Hematopoietic multipotent progenitor cell treated with erythropoietin and hydrocortisone succinate and interleukin-3 and kit ligand, for 4 days (in vitro differentiated cells): ENCODE measurements around the gene EHBP1L1.

Source experiments
- DNase-seq: peaks from one replicate; pipeline ENCODE4 v3.0.0-alpha.2; 2015

The EHBP1L1 gene

DNA sequence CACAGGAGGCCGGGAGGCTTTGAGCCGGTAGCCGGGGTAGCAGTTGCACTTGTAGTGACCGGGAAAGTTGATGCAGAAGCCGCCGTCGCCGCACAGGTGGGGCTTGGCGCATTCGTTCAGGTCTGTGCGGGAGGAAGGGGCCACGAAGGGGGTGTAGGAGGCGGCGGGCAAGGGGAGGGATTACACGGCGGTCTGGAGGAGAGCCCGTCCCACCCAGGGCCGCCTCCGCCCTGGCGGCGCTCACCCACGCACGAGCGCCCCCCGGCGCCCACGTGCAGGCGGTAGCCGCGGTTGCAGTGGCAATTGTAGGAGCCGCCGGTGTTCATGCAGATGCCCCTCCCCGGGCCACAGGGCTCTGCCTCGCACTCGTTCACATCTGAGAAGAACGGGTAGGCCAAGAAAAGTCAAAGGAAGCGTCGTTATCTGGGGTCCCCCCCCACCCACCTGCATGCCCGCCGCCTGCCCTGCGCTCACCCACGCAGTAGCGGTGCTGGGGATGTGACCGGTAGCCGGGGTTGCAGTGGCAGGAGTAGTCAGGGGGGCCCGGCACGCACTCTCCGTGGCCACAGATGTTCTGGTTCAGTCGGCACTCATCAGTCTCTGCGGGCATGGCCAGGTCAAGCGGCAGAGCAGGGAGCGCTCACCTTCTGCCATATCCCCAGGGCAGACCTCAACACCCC lies 28.3 kb upstream of the EHBP1L1 start:
- DNase-seq = no peak

DNA sequence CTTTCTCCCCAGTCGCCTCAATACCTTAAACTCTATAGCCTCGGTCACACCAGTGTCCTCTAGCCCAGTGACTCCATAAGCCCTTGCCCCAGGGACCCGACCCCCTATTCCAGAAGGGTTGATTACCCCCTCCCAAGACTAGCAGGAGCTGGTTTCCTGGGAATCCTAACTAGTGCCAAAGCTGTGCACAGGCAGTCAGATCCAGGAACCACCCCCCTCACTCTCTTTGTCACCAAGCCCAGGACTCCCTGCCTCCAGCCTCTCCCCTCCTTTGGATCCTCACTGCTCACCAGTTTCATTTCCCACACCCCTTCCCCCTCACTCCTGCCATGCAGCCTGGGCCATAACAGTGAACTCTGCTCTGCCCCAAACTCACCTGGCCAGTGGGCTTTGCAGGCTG lies 27.5 kb upstream of the EHBP1L1 start:
- DNase-seq = no peak

- DNase-seq = no peak
Observed at GRCh38 chr11:65549096-65549495, 26.8 kb upstream of the EHBP1L1 start.

DNA sequence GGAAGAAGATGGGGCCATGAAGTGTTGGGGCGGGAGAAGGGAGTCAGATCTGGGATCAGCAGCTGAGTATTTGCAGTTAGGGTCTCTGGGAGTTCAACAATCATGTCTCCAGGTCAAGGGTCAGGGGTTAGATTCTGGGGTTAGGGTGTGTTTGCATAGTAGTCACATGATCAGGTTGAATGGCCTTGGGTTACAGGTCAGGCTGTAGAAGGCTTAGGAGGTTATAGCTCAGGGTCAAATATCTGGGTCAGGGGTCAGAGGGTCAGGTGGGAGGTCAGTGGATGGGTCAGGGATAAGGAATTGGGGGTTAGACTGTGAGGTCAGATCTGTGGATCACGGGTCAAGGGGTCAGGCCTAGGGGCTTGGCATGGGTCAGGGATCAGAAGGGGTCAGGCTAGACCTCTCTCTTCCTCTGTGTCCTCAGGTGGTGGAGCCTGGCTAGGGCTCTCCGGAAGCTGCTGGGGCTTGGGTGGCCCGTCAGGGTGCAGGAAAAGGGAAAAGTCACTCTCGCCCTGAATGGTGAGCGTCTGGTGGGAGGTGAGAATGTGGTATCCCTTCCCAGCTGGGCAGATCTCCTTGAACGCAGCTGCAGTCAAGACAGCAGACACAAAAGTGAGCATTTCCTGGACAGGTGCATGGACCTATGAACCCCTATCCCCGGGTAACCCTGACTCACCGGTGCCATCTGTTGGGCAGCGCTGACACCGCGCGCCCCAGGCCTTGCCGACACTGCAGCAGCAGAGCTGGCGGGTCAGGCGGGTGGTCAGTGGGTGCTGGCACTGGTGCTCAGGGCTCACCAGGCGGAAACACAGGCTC lies 24.1 kb upstream of the EHBP1L1 start:
- DNase-seq = peak; percentile 76

- no peak for DNase-seq
Observed at GRCh38 chr11:65552388-65552951, 23.4 kb upstream of the EHBP1L1 start.

DNA sequence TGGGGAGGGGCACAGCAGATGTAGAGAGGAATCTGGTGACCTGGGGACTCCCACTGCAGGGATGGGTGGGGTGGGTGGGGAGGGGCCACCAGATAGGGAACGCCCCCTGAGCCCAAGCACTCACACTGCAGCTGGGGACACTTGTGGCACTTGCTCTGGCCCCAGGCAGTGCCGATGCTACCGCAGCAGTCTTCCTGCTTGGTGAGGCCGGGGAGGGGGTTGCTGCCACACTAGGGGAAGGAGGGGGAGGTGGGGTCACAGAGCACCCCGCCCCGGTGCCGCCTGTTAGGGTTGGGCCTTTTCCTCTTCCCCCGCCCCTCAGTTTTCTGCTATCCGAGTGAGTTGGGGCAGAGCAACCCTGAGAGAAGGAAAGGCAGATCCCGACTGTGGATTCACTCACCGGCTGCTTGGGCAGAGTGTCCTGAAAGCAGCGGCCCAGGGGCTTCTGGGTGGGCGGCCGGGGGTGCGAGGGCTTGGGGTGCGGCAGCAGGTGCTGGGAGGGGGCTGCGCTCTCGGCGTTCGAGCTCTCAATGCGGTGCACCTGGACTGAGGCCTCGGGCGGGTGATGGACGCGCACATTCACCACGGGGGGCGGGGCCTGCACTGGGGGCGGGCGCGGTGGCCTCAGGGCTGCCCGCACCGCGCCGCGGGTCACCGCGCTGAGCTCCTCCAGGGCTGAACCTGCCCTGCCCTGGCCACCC lies 22.4 kb upstream of the EHBP1L1 start:
- DNase-seq = peak; percentile 87

- no peak for DNase-seq
Observed at GRCh38 chr11:65554057-65554818, 21.6 kb upstream of the EHBP1L1 start.

GRCh38 chr11:65554842-65555430 lies 20.9 kb upstream of the EHBP1L1 start:
- DNase-seq = no peak

- DNase-seq = peak; percentile 65
Observed at GRCh38 chr11:65555693-65556231, 20.1 kb upstream of the EHBP1L1 start.

DNA sequence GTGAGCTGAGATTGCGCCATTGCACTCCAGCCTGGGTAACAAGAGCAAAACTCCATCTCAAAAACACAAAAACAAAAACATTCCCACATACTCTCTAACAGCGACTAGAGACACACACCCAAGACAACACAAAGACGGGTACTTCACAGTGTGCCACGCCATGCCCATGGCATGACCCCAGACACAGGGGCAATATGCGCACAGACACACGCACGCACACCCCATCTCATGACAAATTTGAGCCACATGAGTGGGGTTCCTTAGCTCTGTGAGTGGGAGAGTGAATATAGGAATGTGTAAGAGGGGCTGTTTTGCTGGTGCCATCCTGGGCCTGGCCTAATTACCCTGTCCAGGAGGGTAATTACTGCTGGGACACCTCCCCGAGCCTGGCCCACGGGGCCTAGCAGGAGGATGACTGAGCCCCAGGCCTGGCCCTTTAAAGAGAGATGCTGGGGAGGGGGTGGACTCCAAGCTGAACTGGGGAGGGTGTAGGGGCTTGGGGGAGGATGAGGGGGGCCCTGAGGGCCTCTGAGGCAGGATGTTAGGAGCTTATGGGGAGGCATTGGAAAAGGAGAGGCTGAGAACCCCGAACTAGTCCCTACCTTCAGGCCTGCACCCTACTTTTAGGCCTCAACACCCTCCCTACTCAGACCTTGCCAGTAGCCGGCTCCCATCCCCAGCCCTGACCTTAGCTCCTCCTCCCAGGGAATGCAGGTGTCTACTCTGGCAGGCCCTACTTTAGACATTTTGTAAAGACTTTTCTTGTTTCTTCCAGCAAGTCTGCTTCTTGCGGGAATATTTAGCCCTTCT lies 19.2 kb upstream of the EHBP1L1 start:
- DNase-seq = no peak

GRCh38 chr11:65557280-65558001 lies 18.4 kb upstream of the EHBP1L1 start:
- DNase-seq = no peak

- peak; percentile 77 for DNase-seq
Observed at GRCh38 chr11:65558002-65558929, 17.6 kb upstream of the EHBP1L1 start, which contains the start of gene LTBP3. Gene LTBP3 (minus strand): TSS chr11:65558359. CDS start chr11:65557959, 400 bp downstream.

- no peak for DNase-seq
Observed at GRCh38 chr11:65558930-65559509, 16.8 kb upstream of the EHBP1L1 start.

- no peak for DNase-seq
Observed at GRCh38 chr11:65559535-65559934, 16.3 kb upstream of the EHBP1L1 start.

DNA sequence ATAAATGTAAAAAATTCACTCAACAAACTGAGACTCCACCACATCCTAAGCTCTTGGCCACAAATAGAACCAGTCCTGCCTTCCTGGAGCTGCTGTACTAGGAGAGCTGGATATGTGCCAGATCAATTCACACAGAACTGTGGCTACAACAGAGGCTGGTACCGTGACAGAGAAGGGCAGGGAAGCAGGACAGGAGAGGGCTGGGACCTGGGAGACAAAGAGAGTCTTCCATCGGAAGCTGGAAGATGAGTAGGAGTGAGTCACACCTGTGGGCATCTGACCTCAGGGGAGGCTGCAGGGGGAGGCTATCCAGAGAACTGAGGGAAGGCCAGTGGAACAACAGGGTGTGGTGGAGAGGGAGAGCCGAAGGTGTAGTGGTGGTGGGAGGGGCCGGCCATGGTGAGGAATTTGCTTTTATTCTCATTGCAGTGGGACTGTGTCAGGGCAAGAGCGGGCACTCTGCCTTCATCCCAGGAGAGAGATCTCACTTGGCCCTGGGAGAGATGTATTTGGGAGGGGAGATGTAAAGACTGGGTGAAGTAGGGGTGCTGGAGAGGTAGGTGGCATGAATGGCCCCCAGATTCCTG lies 15.8 kb upstream of the EHBP1L1 start:
- DNase-seq = peak; percentile 53

DNA sequence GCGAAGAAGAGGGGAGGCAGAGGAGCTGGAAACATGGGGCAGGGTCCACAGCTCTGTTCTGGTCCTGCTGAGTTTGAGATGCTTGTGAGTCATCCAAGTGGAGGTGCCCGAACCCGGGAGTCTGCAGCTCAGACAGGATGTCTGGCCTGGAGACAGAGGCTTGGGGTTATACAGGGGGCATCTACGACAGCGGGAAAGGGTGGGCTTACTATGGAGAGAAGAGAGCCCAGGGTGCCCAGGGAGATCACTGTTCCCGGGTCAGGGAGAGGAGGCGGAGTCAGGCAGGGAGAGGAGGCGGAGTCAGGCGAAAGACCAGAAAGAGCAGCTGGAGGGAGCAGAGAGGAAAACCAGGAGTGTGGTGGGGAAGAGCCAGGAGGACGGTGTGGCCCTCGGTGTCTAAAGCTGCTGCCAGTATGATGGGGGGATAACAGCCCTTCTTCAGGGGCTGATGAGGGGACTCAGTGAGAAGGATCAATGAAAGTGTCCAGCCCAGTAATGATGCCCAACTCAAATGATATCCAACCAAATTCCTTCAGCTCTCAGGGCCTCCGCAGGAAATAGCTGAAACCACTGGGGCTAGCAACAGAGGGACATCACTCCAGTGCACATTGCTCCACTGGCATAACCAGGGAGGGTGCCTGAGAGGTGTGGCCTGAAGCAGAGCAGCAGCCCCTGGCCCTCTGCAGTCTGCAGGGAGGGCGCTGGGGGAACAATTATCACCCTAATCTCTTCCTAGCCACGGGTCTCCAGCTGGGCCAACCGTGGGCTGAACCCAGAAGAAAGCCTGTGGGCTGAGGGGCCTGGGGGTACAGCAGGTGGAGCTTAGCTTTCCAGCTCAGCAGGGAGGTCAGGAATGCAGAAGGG lies 15.1 kb upstream of the EHBP1L1 start:
- DNase-seq = peak; percentile 40

GRCh38 chr11:65562020-65562419 lies 13.8 kb upstream of the EHBP1L1 start:
- DNase-seq = no peak
